ENCODE data around the gene HCK.
"Not testable (repeated sequence)": the region's sequence is repeated elsewhere in the genome, so short reads cannot be mapped to it uniquely, and the experiment has no call there.

Gene HCK

GRCh38 chr20:32029561-32029960 is 22.5 kb upstream of the HCK start:
- no peak for DNase-seq

GRCh38 chr20:32031007-32031958 is 20.8 kb upstream of the HCK start:
- peak; percentile 90 for DNase-seq

- no peak for DNase-seq
These were observed 18.7 kb upstream of the HCK start for GRCh38 chr20:32033316-32033715.

GRCh38 chr20:32033721-32034120 is 18.3 kb upstream of the HCK start:
- DNase-seq = not testable (repeated sequence)

- DNase-seq = peak; percentile 20
These were observed 17.2 kb upstream of the HCK start for GRCh38 chr20:32034581-32035425.

- DNase-seq = no peak
These were observed 16.6 kb upstream of the HCK start for GRCh38 chr20:32035426-32035779.

- no peak for DNase-seq
These were observed 15.8 kb upstream of the HCK start for GRCh38 chr20:32036252-32036651.

GRCh38 chr20:32036716-32037485 is 15.1 kb upstream of the HCK start:
- DNase-seq = peak; percentile 46

- DNase-seq = peak; percentile 61
These were observed 14.1 kb upstream of the HCK start for GRCh38 chr20:32037929-32038328.

GRCh38 chr20:32040142-32040953 is 11.7 kb upstream of the HCK start:
- DNase-seq = no peak

- no peak for DNase-seq
These were observed 6.0 kb upstream of the HCK start for GRCh38 chr20:32045999-32046398.

GRCh38 chr20:32050324-32050841 is 1.7 kb upstream of the HCK start:
- DNase-seq = no peak

- no peak for DNase-seq
These were observed 1.0 kb upstream of the HCK start for GRCh38 chr20:32050851-32051556.

GRCh38 chr20:32051720-32052089 is 337 bp upstream of the HCK start:
- no peak for DNase-seq

- no peak for DNase-seq
These were observed 828 bp downstream of the HCK start for GRCh38 chr20:32052778-32053362.

- no peak for DNase-seq
These were observed 1.6 kb downstream of the HCK start for GRCh38 chr20:32053648-32054047.

GRCh38 chr20:32056708-32057483 is 4.9 kb downstream of the HCK start:
- DNase-seq = no peak

GRCh38 chr20:32057656-32058184 is 5.7 kb downstream of the HCK start:
- DNase-seq = no peak

- no peak for DNase-seq
These were observed 7.1 kb downstream of the HCK start for GRCh38 chr20:32059189-32059588.

GRCh38 chr20:32062776-32063170 is 10.7 kb downstream of the HCK start:
- DNase-seq = no peak
